Measurements from ENCODE around the gene CACHD1. TPM values are rescaled to one million over a fixed set of nuclear protein-coding genes. Genes with fewer than 3 reads are reported as not detected.

Gene CACHD1
- total and polyA plus RNA-seq, 2 donors from 2014 or later = 3.9 to 8.2 TPM

DNA sequence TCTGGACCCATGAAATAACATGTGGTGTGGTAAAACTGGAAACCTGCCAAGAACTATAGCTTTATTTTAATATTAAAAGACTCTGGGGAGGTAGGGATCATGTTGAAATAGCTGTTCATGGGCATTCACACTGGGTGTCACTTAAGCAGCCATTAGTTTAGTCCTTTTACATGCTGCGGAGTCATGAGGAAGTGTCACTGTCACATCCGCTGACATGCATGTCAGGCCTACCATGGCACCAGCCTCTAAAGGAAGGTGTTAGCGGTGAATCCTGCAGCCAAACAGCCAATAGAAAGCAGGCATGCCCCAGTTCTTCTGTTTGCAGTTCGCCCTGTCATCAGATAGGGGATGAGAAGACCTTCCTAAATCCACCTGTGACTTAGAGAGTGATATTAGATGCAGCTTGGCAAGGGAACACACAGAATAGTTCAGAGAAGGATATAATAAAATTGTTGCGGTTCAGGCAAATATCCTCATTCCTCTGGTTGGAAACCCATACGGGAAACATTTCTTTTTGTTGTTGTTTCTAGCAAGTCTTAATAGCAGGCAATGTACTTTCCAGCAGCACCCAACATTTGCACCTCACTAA lies 100.4 kb downstream of the CACHD1 start:
- DNase-seq (no peak), FAIRE-seq (no peak)
- Histone ChIP-seq H3K27ac (ENCODE audit: low read depth in 2 of 2, low read length in 2 of 2) (no peak overlapping the region), H3K4me1 (ENCODE audit: control insufficient read depth in 2 of 3, insufficient read depth in 2 of 3, low read depth in 1 of 3, low read length in 3 of 3) (peaks cover 0 to 6% (median 0%) of the 10 kb centered on the region in 3 donors), H3K4me3 (ENCODE audit: low read length in 3 of 3) (no peak overlapping the region), H3K9me3 (ENCODE audit: control insufficient read depth in 2 of 3, insufficient read depth in 1 of 3, low read length in 3 of 3) (no peaks in the 10 kb centered on the region), H3K27me3 (ENCODE audit: control insufficient read depth, insufficient read depth, low read length) (no peaks in the 10 kb centered on the region), H3K9ac (ENCODE audit: low read length in 3 of 3) (no peak overlapping the region), H3K36me3 (ENCODE audit: control insufficient read depth in 2 of 3, insufficient read depth in 3 of 3, low read length in 3 of 3) (no peaks in the 10 kb centered on the region)
- intact Hi-C loops (cut with DNase I) = no loop called here
- TF ChIP-seq, protein P1, sequence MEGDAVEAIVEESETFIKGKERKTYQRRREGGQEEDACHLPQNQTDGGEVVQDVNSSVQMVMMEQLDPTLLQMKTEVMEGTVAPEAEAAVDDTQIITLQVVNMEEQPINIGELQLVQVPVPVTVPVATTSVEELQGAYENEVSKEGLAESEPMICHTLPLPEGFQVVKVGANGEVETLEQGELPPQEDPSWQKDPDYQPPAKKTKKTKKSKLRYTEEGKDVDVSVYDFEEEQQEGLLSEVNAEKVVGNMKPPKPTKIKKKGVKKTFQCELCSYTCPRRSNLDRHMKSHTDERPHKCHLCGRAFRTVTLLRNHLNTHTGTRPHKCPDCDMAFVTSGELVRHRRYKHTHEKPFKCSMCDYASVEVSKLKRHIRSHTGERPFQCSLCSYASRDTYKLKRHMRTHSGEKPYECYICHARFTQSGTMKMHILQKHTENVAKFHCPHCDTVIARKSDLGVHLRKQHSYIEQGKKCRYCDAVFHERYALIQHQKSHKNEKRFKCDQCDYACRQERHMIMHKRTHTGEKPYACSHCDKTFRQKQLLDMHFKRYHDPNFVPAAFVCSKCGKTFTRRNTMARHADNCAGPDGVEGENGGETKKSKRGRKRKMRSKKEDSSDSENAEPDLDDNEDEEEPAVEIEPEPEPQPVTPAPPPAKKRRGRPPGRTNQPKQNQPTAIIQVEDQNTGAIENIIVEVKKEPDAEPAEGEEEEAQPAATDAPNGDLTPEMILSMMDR (IDR thresholded peaks at IDR 0.05; ENCODE audit: borderline replicate concordance, extremely low read depth, insufficient read depth) = no peak

- DNase-seq = peak in 4 of 5 donors; percentile 69 to 76 (median 71)
- Histone ChIP-seq H3K27ac (ENCODE audit: low read depth in 2 of 2, low read length in 2 of 2) (no peak overlapping the region), H3K9ac (ENCODE audit: low read length in 3 of 3) (no peak overlapping the region), H3K9me3 (ENCODE audit: control insufficient read depth in 2 of 3, insufficient read depth in 1 of 3, low read length in 3 of 3) (no peaks in the 10 kb centered on the region), H3K36me3 (ENCODE audit: control insufficient read depth in 2 of 3, insufficient read depth in 3 of 3, low read length in 3 of 3) (no peaks in the 10 kb centered on the region), H3K27me3 (ENCODE audit: control insufficient read depth, insufficient read depth, low read length) (no peaks in the 10 kb centered on the region), H3K4me1 (ENCODE audit: control insufficient read depth in 2 of 3, insufficient read depth in 2 of 3, low read depth in 1 of 3, low read length in 3 of 3) (peaks cover 0 to 5% (median 0%) of the 10 kb centered on the region in 3 donors), H3K4me3 (ENCODE audit: low read length in 3 of 3) (no peak overlapping the region)
- TF ChIP-seq, protein P1 (IDR thresholded peaks at IDR 0.05; ENCODE audit: borderline replicate concordance, extremely low read depth, insufficient read depth) = no peak
- no peak for FAIRE-seq
- intact Hi-C loops (cut with DNase I) = no loop called here
Observed at GRCh38 chr1:64572222-64572900, 102.4 kb downstream of the CACHD1 start.

DNA sequence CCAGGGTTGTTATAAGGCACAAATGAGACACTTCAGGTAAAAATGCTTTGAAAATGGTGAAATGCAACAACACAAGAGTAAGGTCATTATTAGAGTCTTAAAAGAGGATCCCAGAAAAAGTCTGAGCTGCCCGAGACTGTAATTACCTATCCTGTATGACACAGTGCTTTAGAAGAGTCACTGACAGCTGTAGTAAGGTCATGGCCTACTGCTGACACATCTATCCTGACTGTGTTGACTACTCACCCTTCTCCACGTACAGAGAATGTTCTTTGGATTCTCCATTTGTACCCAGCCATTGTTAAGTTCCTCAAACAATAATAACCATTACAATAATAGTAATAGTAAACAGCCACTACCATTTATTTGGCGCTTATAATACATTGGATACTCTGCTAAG lies 104.4 kb downstream of the CACHD1 start:
- Histone ChIP-seq H3K4me1 (ENCODE audit: control insufficient read depth in 2 of 3, insufficient read depth in 2 of 3, low read depth in 1 of 3, low read length in 3 of 3) (no peaks in the 10 kb centered on the region), H3K9me3 (ENCODE audit: control insufficient read depth in 2 of 3, insufficient read depth in 1 of 3, low read length in 3 of 3) (no peaks in the 10 kb centered on the region), H3K27ac (ENCODE audit: low read depth in 2 of 2, low read length in 2 of 2) (no peak overlapping the region), H3K27me3 (ENCODE audit: control insufficient read depth, insufficient read depth, low read length) (no peaks in the 10 kb centered on the region), H3K36me3 (ENCODE audit: control insufficient read depth in 2 of 3, insufficient read depth in 3 of 3, low read length in 3 of 3) (no peaks in the 10 kb centered on the region), H3K4me3 (ENCODE audit: low read length in 3 of 3) (no peak overlapping the region), H3K9ac (ENCODE audit: low read length in 3 of 3) (no peak overlapping the region)
- DNase-seq (no peak), FAIRE-seq (no peak)
- TF ChIP-seq, protein P1 (IDR thresholded peaks at IDR 0.05; ENCODE audit: borderline replicate concordance, extremely low read depth, insufficient read depth) = no peak
- intact Hi-C loops (cut with DNase I) = no loop called here
